Testis (tissue), 3 donors: ENCODE data around the gene MAN1A1. TPM values are rescaled to one million over a fixed set of nuclear protein-coding genes. Genes with fewer than 3 reads are reported as not detected.

Experiments used
- DNase-seq: peaks from one replicate; pipeline ENCODE4 v3.0.0-alpha.2; 2019
- H3K27ac ChIP-seq, 2 donors: fragments of 200-600 bp; sonication (generic); one replicate each; pipeline ENCODE4 v1.5.1; 2019
- H3K27me3 ChIP-seq: fragments of 200-600 bp; sonication (generic); one replicate; pipeline ENCODE4 v1.5.1; 2019
- H3K36me3 ChIP-seq: fragments of 200-600 bp; sonication (generic); one replicate; pipeline ENCODE4 v1.5.1; 2017; ENCODE audit warnings: low read depth; ENCODE audit errors: missing control alignments
- H3K4me1 ChIP-seq: fragments of 200-600 bp; sonication (generic); one replicate; pipeline ENCODE4 v1.5.1; 2019
- H3K4me3 ChIP-seq, 2 donors: fragments of 200-600 bp; sonication (generic); one replicate each; pipeline ENCODE4 v1.5.1; 2017 to 2019
- H3K9me3 ChIP-seq: fragments of 200-600 bp; sonication (generic); one replicate; pipeline ENCODE4 v1.5.1; 2017
- CTCF ChIP-seq, 3 experiments: fragments of 450-650 bp in 2 of 3; fragments of 200-600 bp in 1 of 3; sonication (generic) in 1 of 3; IDR thresholded peaks; one replicate each; pipeline ENCODE4 v1.5.1; 2016 to 2019; ENCODE audit warnings: antibody characterized with exemption in 3 of 3, mild to moderate bottlenecking in 2 of 3, moderate library complexity in 1 of 3
- POLR2A ChIP-seq: fragments of 450-650 bp; IDR thresholded peaks from one replicate; pipeline ENCODE4 v1.6.1; 2017; ENCODE audit warnings: antibody characterized with exemption, mild to moderate bottlenecking, moderate library complexity
- WGBS, 2 donors: methylation state at CpG; one replicate each; pipeline ENCODE4 v1.1.5; 2018; 5-methylcytosine and 5-hydroxymethylcytosine counted together
- intact Hi-C: fragments of 100-400 bp; cut with DNase I; formaldehyde crosslinking; loops from one replicate; pipeline ENCODE4 v1.15.1; 2023; ENCODE audit warnings: low total_unique reads
- polyA plus RNA-seq: library from polyadenylated mRNA; stranded (reverse); fragments of 350-450 nt; fragmentation: Illumina TruSeq; extraction: RNeasy Lipid Tissue Mini Kit (QIAGEN cat#74804); gene quantifications from one replicate; pipeline ENCODE4 v1.2.3, GENCODE V29; 2014; ENCODE audit warnings: low read depth, low replicate concordance; ENCODE audit not compliant: insufficient read depth
- total RNA-seq, 2 donors: library from RNA; depleted of rRNA; stranded (reverse); fragments of >200 nt; gene quantifications; one replicate each; pipeline ENCODE4 v1.2.3, GENCODE V29; 2016

MAN1A1 gene
- total and polyA plus RNA-seq, 3 donors from 2014 or later: 12.8 to 21.1 (median 15.0) TPM

- H3K4me1 ChIP-seq: no peaks in the 10 kb centered on the region
- WGBS, 2 donors: 90 to 96% methylated on average over 3 of the region's 3 CpGs
- no peak for DNase-seq
- intact Hi-C loops: no loop called here
- no peaks in the 10 kb centered on the region for H3K9me3 ChIP-seq
- H3K27ac ChIP-seq: no peak overlapping the region
- no peak overlapping the region for H3K4me3 ChIP-seq
- no peaks in the 10 kb centered on the region for H3K27me3 ChIP-seq
- no peaks in the 10 kb centered on the region for H3K36me3 ChIP-seq
- TF ChIP-seq CTCF (IDR thresholded peaks at IDR 0.05) (no peak), POLR2A (no peak)
These were observed 63.5 kb downstream of the MAN1A1 start for GRCh38 chr6:119285908-119286625.

- intact Hi-C loops: no loop called here
- TF ChIP-seq POLR2A (no peak), CTCF (IDR thresholded peaks at IDR 0.05) (no peak)
- WGBS, 2 donors: 73 to 88% methylated on average over 4 of the region's 4 CpGs
These were observed 64.6 kb downstream of the MAN1A1 start for GRCh38 chr6:119284861-119285521.

GRCh38 chr6:119283979-119284545 lies 65.5 kb downstream of the MAN1A1 start:
- 80 to 85% methylated on average over 6 of the region's 6 CpGs for WGBS, 2 donors
- no peak for DNase-seq
- TF ChIP-seq POLR2A: no peak
- no peak for TF ChIP-seq CTCF (IDR thresholded peaks at IDR 0.05)
- Histone ChIP-seq H3K4me3 (no peak overlapping the region), H3K27ac (no peak overlapping the region), H3K36me3 (no peaks in the 10 kb centered on the region), H3K4me1 (no peaks in the 10 kb centered on the region), H3K9me3 (no peaks in the 10 kb centered on the region), H3K27me3 (no peaks in the 10 kb centered on the region)
- intact Hi-C loops: no loop called here

More at GRCh38 chr6:119284861-119285521, 64.6 kb downstream of the MAN1A1 start:
- no peak overlapping the region for H3K27ac ChIP-seq
- no peak overlapping the region for H3K4me3 ChIP-seq
- H3K4me1 ChIP-seq: no peaks in the 10 kb centered on the region
- H3K9me3 ChIP-seq: no peaks in the 10 kb centered on the region
- H3K27me3 ChIP-seq: no peaks in the 10 kb centered on the region
- H3K36me3 ChIP-seq: no peaks in the 10 kb centered on the region
- DNase-seq: no peak

- H3K36me3 ChIP-seq: no peaks in the 10 kb centered on the region
- intact Hi-C loops: no loop called here
- no peaks in the 10 kb centered on the region for H3K9me3 ChIP-seq
- DNase-seq: no peak
- no peak overlapping the region for H3K4me3 ChIP-seq
- no peaks in the 10 kb centered on the region for H3K27me3 ChIP-seq
- no peak overlapping the region for H3K27ac ChIP-seq
- H3K4me1 ChIP-seq: no peaks in the 10 kb centered on the region
- no peak for TF ChIP-seq POLR2A
- TF ChIP-seq CTCF (IDR thresholded peaks at IDR 0.05): no peak
- WGBS, 2 donors: 79% methylated on average over 3 of the region's 3 CpGs
These were observed 66.3 kb downstream of the MAN1A1 start for GRCh38 chr6:119283214-119283613.
